Activated CD4-positive, alpha-beta T cell treated with anti-CD3 and anti-CD28 coated beads, Interleukin-2, amount 50 U/mL, for 4 hours (primary cell): ENCODE results near the gene FOXP4.

Experiments used
- DNase-seq, 2 experiments: peaks; one replicate each; pipeline ENCODE4 v3.0.0-alpha.2; 2020

The FOXP4 gene

DNA sequence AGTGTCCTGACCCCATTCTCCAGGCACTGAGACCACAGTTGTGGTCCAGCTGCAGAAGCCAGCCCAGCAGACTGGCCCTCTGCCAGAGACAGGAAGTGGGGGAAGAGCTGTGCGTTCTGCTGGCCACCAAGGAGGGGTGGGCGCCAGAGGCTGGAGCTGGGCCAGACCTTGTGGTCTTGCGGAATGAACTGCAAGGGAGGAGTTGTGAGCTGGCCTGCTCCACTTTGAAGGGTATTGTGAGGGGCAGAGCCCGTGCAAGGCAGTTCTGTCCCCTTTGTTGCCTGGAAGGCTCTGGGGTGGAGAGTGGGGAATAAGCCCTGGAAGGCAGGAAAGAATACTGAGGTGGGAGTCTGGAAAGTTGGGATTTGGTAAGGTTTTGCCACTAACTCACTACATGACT, 88.5 kb downstream of the FOXP4 start:
- no peak for DNase-seq

GRCh38 chr6:41635365-41635764, 89.2 kb downstream of the FOXP4 start:
- DNase-seq, result no peak

DNA sequence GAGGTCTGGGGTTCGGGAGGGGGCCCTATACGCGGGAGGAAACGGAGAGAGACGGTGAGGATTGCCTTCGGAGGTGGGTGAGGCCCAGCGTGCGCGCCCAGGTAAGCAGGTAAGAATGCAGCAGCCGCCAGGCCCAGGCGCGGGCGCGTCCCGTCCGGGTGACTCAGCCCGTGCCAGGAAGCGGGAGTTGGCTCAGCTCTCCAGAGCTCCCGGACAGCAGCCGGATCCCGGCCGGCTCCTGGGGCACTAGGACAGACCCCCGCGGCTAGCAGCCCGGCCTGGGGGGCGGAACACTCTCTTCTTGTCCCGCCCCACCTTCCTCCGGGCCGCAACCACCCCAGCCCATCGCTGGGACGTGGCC, 90.6 kb downstream of the FOXP4 start:
- DNase-seq, result no peak

- no peak for DNase-seq
Observed at GRCh38 chr6:41637194-41638001, 91.2 kb downstream of the FOXP4 start.

GRCh38 chr6:41638002-41638934, 92.1 kb downstream of the FOXP4 start, which contains the start of gene MDFI:
TSS of gene MDFI (plus strand) at chr6:41638468. CDS start at chr6:41638750, 282 bp downstream.
- DNase-seq, result no peak

DNA sequence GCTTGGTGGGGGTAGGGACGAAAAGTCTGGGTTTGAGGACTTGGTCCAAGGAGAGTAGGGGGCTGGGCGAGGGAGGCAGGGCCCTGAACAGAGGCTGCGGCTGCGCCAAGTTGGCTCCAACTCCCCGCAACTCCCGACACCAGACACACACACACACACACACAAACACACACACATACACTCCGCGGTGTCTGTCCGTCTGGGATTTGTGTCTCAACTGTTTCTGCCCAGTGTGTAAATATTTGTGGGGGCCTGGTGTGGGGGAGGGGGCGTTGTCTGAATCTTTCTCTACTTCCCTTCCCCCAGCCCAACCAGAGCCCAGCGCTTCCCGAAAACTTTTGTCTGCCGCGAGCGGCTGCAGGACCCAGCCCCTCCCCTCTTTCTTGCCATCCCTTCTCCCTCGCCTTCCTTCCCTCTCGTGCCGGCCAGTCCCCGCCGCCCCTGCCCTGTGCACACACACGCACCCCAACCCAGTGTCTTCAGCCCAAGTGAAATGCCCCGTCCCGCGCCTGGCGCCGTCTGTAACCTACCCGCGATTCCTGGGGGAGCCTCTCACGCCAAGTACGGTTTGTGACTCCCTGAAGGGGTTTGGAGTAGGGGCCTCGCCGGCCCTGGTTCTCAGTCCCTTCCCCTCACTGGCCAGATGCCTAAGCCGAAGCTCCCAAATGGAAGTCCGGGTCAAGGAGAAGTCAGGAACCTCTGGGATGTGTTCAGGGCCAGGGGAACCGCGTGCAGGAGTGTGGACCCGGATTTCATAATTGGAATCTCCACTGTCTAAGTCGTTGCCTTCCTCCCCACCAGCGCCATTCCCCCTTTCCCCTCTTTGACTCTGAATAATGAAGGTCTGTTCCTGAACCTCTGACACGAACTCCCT, 93.0 kb downstream of the FOXP4 start:
- DNase-seq, result no peak

DNA sequence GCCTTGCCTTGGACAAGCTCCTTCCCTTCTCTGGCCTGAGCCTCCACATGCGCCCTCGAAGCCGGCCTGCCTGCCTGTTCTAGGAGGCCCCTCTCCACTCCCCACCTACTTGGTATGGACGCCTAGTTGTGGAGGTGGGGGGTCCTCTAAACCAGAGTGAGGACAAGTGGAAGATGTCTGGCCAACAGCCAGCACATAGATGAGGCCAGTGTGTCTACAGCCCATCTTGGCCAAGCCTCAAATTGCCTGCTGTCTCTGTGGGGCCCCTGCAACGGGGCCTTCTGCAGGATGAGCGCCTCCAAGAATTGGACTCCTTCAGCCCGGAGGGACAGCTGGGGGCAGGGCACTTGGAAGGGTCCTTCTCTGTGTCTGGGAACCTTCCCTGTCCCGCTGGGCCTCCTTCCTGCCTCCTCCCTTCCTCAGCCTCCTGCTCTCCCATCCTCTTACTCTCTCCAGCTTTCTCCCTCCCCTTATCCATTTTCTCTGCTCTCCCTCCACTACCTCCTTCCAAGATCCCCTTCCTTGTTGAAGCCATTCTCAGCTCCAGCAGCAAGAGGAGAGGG, 93.7 kb downstream of the FOXP4 start:
- DNase-seq, result no peak

- DNase-seq, result no peak
Observed at GRCh38 chr6:41640426-41640825, 94.2 kb downstream of the FOXP4 start.

GRCh38 chr6:41641352-41641925, 95.3 kb downstream of the FOXP4 start:
- DNase-seq, result no peak

GRCh38 chr6:41642090-41642959, 96.1 kb downstream of the FOXP4 start:
- no peak for DNase-seq

- DNase-seq, result no peak
Observed at GRCh38 chr6:41642960-41643898, 97.0 kb downstream of the FOXP4 start.

DNA sequence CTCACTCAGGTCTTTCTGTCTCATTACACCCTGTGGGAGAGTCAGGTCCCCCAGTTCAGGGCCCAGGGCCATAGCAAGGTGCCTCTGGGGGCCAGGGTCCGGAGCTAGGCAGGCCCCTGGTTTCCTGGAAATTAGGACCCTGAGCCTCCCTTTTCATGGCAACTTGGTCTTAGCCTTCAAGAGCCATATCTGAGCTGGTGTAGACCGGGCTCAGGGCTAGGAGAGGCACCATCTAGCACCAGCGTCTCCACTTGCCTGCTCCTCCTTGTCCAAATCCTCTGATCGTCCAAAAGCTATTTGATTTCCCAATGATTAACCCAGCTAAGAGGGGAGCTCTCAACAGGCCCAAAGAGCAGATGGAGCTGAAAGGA, 97.7 kb downstream of the FOXP4 start:
- DNase-seq, result no peak

GRCh38 chr6:41644297-41644879, 98.2 kb downstream of the FOXP4 start:
- DNase-seq, result no peak

DNA sequence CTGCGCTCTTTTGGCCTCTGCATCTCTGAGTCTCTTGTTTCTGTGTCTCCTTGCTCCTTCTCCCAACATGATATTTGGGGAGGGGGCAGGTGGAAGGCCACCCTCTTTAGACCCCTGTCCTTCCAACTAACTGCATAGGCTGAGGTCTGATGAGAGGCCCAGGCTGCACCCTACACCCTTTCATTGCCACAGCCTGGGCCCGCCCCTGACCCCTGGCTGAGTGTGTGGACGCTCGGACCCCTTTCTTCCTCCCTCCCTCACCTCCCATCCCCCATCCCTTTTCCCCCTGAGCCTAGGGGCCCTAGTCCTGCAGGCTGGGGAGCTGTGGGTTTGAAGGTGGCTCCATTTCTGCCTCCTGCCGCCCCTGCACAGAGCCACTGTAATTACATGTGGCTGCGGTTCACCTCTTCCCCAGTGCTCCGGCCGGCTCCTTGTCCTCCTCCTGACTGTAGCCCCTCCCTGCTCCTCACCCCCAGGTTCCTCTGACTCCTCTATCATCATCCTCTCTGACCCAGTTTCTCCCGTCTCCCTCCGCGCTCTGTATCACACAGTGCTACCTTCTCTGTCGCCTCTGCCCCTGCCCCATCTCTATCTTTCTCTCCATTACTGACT, 98.9 kb downstream of the FOXP4 start:
- DNase-seq, result no peak

GRCh38 chr6:41646026-41646795, 100.0 kb downstream of the FOXP4 start:
- no peak for DNase-seq

GRCh38 chr6:41647061-41647511, 100.9 kb downstream of the FOXP4 start:
- no peak for DNase-seq

DNA sequence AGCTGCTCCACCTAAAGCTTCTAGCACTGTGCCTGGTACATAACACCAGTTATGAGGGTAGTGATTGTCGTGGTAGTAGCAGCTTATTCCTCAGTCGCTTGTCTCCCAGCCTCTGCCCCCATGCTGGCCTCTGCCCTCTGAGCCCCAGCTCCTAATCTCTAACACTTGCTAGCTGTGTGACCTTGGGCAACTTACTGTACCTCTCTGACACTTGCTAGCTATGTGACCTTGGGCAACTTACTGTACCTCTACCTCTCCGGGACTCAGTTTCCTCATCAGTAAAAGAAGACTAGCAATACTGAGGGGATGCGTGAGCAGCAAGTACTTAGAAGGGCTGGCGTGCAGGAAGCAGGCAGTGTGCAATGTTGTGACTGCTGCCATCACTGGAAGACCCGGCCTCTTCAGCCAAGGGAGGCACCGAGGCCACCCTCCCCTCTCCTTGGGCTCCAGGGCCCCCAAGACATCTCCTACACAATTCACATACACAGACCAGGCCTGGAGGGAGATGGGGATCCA, 101.9 kb downstream of the FOXP4 start:
- DNase-seq, result no peak

GRCh38 chr6:41648921-41649320, 102.7 kb downstream of the FOXP4 start:
- no peak for DNase-seq
